HPDE6-E6E7 (cell line): ENCODE results near the gene OR4F15.
"Not testable (repeated sequence)": the region's sequence is repeated elsewhere in the genome, so short reads cannot be mapped to it uniquely, and the experiment has no call there.

Source experiments
- DNase-seq: peaks from one replicate; pipeline ENCODE4 v3.0.0; 2011; ENCODE audit warnings: missing footprints; ENCODE audit errors: extremely low spot score

Gene OR4F15

GRCh38 chr15:101811902-101812301 lies at the start of gene OR4F15:
Gene OR4F15, plus strand, starts transcription at chr15:101812202. Its CDS starts 5,985 bp downstream, at chr15:101818187.
- DNase-seq: no peak

- DNase-seq: not testable (repeated sequence)
Measured at GRCh38 chr15:101764669-101765339, 47.2 kb upstream of the OR4F15 start.

GRCh38 chr15:101765340-101765671 lies 46.7 kb upstream of the OR4F15 start:
- not testable (repeated sequence) for DNase-seq

- no peak for DNase-seq
Measured at GRCh38 chr15:101765772-101766456, 46.1 kb upstream of the OR4F15 start.

- DNase-seq: not testable (repeated sequence)
Measured at GRCh38 chr15:101767083-101767640, 44.8 kb upstream of the OR4F15 start.

GRCh38 chr15:101772921-101773320 lies 39.1 kb upstream of the OR4F15 start:
- no peak for DNase-seq

- no peak for DNase-seq
Measured at GRCh38 chr15:101773496-101774100, 38.4 kb upstream of the OR4F15 start.

GRCh38 chr15:101775136-101775535 lies 36.9 kb upstream of the OR4F15 start:
- no peak for DNase-seq

GRCh38 chr15:101778576-101778975 lies 33.4 kb upstream of the OR4F15 start:
- DNase-seq: not testable (repeated sequence)

- DNase-seq: not testable (repeated sequence)
Measured at GRCh38 chr15:101780225-101780624, 31.8 kb upstream of the OR4F15 start.

GRCh38 chr15:101781928-101782327 lies 30.1 kb upstream of the OR4F15 start:
- no peak for DNase-seq

GRCh38 chr15:101784644-101785043 lies 27.4 kb upstream of the OR4F15 start:
- no peak for DNase-seq

- DNase-seq: not testable (repeated sequence)
Measured at GRCh38 chr15:101786422-101786821, 25.6 kb upstream of the OR4F15 start.

- not testable (repeated sequence) for DNase-seq
Measured at GRCh38 chr15:101788001-101788400, 24.0 kb upstream of the OR4F15 start.

- DNase-seq: not testable (repeated sequence)
Measured at GRCh38 chr15:101788503-101789269, 23.3 kb upstream of the OR4F15 start.

- DNase-seq: not testable (repeated sequence)
Measured at GRCh38 chr15:101790748-101791147, 21.3 kb upstream of the OR4F15 start.

- not testable (repeated sequence) for DNase-seq
Measured at GRCh38 chr15:101793981-101794380, 18.0 kb upstream of the OR4F15 start.

- DNase-seq: peak; percentile 9
Measured at GRCh38 chr15:101795455-101795854, 16.5 kb upstream of the OR4F15 start.

- no peak for DNase-seq
Measured at GRCh38 chr15:101799665-101800064, 12.3 kb upstream of the OR4F15 start.

GRCh38 chr15:101801048-101801447 lies 11.0 kb upstream of the OR4F15 start:
- DNase-seq: no peak

- no peak for DNase-seq
Measured at GRCh38 chr15:101803209-101803608, 8.8 kb upstream of the OR4F15 start, which contains the start of gene OR4F6. Gene OR4F6, plus strand, starts transcription at chr15:101803509. Its CDS starts 2,211 bp downstream, at chr15:101805720.

GRCh38 chr15:101803676-101804075 lies 8.3 kb upstream of the OR4F15 start:
- no peak for DNase-seq
